Lower leg skin (tissue), 4 donors: Measurements from ENCODE around the gene SLC2A4. TPM values are rescaled to one million over a fixed set of nuclear protein-coding genes. Genes with fewer than 3 reads are reported as not detected.

Experiments
- DNase-seq, 2 donors: peaks; one replicate each; pipeline ENCODE4 v3.0.0-alpha.2; 2019; ENCODE audit warnings: low spot score in 2 of 2
- H3K4me3 ChIP-seq: fragments of 200-600 bp; sonication (generic); 2 replicates; pipeline ENCODE4 v1.5.1; 2017; ENCODE audit warnings: mild to moderate bottlenecking, low read depth; ENCODE audit not compliant: poor library complexity, severe bottlenecking
- POLR2A ChIP-seq, 2 donors: fragments of 450-650 bp; IDR thresholded peaks; one replicate each; pipeline ENCODE4 v1.6.1; 2016 to 2017; ENCODE audit warnings: antibody characterized with exemption in 2 of 2, mild to moderate bottlenecking in 1 of 2, moderate library complexity in 1 of 2
- whole genome bisulfite sequencing, 2 donors: methylation state at CpG; one replicate each; pipeline ENCODE4 v1.1.5; 2018; 5-methylcytosine and 5-hydroxymethylcytosine counted together
- intact Hi-C: fragments of 100-400 bp; cut with DNase I; formaldehyde crosslinking; loops from one replicate; pipeline ENCODE4 v1.15.0; 2023; ENCODE audit warnings: low total_unique reads
- total RNA-seq, 4 donors: library from RNA; depleted of rRNA; stranded (reverse); fragments of >200 nt; gene quantifications; one replicate each; pipeline ENCODE4 v1.1.0, GENCODE V29; 2016
- TF ChIP-seq, protein P1 (sequence below), 3 donors: fragments of 450-650 bp; IDR thresholded peaks; one replicate each; pipeline ENCODE4 v1.5.1; 2016; ENCODE audit warnings: antibody characterized with exemption in 3 of 3, mild to moderate bottlenecking in 3 of 3, moderate library complexity in 2 of 3

Gene SLC2A4
- total RNA-seq, 4 donors from 2014 or later: 4.3 to 13.6 (median 8.4) TPM

DNA sequence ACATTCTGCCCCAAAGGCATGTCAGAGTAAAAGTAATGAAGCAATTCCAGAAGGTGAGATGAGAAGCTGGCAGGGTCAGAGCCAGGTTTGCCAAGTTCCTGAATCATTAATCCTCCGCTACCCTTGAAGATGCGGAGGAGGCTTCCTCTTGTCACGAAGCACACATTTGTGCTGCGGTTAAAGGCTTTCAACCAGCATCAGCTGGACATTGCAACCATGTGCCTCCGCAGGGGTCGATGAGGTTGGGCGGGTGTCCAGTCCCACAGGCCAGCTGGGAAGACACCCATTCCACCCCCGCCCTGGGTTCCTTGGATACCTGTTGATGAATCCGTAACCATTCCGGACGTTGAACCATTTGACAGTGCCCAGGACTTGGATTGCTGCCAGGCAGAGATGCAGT is 11.6 kb downstream of the SLC2A4 start:
- 46 to 50% methylated on average over 11 of the region's 11 CpGs for WGBS, 2 donors
- intact Hi-C loops: no loop called here
- no peak overlapping the region for H3K4me3 ChIP-seq
- TF ChIP-seq, protein P1, sequence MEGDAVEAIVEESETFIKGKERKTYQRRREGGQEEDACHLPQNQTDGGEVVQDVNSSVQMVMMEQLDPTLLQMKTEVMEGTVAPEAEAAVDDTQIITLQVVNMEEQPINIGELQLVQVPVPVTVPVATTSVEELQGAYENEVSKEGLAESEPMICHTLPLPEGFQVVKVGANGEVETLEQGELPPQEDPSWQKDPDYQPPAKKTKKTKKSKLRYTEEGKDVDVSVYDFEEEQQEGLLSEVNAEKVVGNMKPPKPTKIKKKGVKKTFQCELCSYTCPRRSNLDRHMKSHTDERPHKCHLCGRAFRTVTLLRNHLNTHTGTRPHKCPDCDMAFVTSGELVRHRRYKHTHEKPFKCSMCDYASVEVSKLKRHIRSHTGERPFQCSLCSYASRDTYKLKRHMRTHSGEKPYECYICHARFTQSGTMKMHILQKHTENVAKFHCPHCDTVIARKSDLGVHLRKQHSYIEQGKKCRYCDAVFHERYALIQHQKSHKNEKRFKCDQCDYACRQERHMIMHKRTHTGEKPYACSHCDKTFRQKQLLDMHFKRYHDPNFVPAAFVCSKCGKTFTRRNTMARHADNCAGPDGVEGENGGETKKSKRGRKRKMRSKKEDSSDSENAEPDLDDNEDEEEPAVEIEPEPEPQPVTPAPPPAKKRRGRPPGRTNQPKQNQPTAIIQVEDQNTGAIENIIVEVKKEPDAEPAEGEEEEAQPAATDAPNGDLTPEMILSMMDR (IDR thresholded peaks at IDR 0.05): no peak
- no peak for TF ChIP-seq POLR2A (IDR thresholded peaks at IDR 0.05)
- DNase-seq: no peak

DNA sequence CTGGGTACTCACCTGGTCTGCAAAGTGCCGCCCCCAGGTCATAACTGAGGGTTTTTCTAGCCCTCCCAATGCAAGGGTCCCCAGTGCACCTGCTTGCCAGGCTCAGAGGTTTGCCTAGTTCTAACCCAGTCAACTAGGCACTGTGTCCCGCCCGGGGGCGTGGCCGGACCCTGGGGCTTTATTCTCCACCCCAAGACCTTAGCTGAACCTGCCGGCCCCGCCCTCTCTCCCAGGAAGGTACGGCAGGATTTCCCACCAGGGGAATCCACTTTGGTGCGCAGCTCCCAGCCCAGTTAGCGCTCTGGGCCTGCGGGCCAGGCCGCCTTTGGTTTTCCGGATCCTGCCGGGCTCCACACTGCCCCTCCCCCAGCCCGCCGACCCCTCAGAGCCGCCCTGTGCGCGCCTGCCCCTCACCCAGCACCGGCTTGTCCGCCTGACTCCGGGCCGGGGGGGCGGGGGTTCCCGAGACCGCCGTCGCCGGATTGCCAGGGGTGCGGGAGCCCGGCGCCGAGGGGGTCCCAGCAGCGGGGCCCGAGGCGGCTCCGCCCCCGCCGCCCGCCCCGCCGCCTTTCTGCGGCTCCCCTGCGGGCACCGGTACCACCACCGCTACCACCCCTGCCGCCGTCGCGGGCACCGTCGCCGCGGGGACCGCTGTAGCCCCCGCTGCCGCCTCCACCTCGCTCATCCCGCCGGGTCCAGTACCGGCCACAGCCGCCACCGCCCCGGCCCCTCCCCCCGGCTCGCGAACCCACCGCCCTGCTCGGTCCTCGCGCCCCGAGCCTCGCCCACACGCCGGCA is 12.5 kb downstream of the SLC2A4 start:
- no peak overlapping the region for H3K4me3 ChIP-seq
- 3 to 5% methylated on average over 36 to 42 of the region's 75 CpGs for WGBS, 2 donors
- no peak for DNase-seq
- intact Hi-C loops: no loop called here
- TF ChIP-seq POLR2A (IDR thresholded peaks at IDR 0.05): no peak
- TF ChIP-seq, protein P1 (IDR thresholded peaks at IDR 0.05): no peak

DNA sequence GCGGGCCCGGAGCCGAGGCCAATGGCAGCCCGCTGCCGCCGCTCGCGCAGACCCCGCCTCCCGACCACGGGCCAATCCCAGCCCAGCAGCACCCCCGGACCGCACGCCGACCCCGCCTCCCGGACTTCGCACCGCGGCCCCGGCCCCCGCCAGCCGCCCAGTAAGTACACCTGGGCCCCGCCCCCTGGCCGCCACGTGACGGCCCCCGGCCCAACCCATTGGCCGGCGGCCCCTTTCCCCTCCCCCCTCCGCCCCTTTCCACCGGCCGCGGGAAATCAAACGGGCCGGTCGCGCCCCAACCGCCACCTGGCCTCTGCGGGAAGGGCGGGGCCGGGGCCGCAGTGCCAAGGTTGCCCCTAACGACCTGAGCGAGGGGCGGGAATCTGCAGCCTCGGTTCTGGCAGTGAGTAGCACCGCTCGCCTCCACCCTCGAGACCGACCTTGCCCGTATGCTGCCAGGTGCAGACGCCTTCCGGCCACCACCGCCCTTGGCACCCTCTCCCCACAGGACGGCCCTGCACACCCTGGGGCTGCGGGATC is 13.2 kb downstream of the SLC2A4 start, which contains the start of gene YBX2:
TSS of gene YBX2 (minus strand) at position 26 of the 540 bp plus-strand sequence. CDS start 139 bp downstream, outside the sequence.
- H3K4me3 ChIP-seq: no peak within 1 kb of the TSS
- no peak for TF ChIP-seq POLR2A (IDR thresholded peaks at IDR 0.05)
- TF ChIP-seq, protein P1 (IDR thresholded peaks at IDR 0.05): no peak

DNA sequence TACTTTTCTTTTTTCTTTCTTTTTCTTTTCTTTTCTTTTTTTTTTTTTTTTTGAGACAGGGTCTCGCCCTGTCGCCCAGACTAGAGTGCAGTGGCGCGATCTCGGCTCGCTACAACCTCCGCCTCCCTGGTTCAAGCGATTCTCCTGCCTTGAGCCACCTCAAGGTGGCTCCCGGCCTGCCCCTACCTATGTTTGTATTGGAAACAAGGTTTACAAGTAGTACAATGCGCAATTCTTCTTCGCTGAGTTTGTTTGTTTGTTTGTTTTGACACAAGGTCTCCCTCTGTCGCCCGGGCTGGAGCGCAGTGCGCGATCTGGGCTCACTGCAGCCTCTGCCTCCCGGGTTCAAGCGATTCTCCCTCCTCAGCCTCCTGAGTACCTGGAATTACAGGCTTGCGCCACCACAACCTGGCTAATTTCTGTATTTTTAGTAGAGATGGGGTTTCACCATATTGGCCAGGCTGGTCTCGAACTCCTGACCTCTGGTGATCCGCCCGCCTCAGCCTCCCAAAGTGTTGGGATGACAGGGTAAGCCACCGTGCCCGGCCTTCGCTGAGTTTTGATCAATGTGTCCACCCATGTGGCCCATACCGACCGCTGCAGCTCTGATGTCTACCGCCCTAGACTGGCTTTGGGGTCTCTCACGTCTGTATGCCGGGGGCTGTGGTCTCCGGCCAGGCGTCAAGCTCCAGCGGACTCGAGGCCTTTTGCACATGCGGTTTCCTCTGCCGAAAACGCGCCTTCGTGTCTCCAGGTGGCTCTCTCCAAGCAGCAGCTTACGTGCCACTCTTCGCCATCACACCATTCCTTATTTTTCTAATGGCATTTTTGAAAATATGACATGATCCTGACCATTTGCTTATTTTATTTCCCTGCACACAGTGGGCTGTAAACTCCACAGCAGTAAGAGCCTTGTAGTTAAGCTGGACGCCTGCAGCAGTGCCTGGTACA is 14.0 kb downstream of the SLC2A4 start:
- no peak overlapping the region for H3K4me3 ChIP-seq
- no peak for DNase-seq
- intact Hi-C loops: no loop called here

More for the DNA sequence above, 13.2 kb downstream of the SLC2A4 start, which contains the start of gene YBX2:
- 1% methylated on average over 24 to 27 of the region's 57 CpGs for WGBS, 2 donors
- intact Hi-C loops: no loop called here
- peak in 1 of 2 donors; percentile 94 for DNase-seq

More for the DNA sequence above, 14.0 kb downstream of the SLC2A4 start:
- TF ChIP-seq, protein P1 (IDR thresholded peaks at IDR 0.05): no peak
- no peak for TF ChIP-seq POLR2A (IDR thresholded peaks at IDR 0.05)
- 55 to 58% methylated on average over 42 of the region's 42 CpGs for WGBS, 2 donors
